Activated naive CD8-positive, alpha-beta T cell (primary cell): ENCODE data around the gene GPR108.

Experiments
- H3K27ac Mint-ChIP-seq: one replicate; pipeline ENCODE4 v1.8.0; 2021; ENCODE audit warnings: mixed read lengths
- H3K27me3 Mint-ChIP-seq: one replicate; pipeline ENCODE4 v1.8.0; 2021; ENCODE audit warnings: mixed read lengths
- H3K36me3 Mint-ChIP-seq: one replicate; pipeline ENCODE4 v1.8.0; 2021; ENCODE audit warnings: mixed read lengths
- H3K4me1 Mint-ChIP-seq: one replicate; pipeline ENCODE4 v1.8.0; 2021; ENCODE audit warnings: low read depth, mixed read lengths
- H3K4me3 Mint-ChIP-seq: one replicate; pipeline ENCODE4 v1.8.0; 2021; ENCODE audit warnings: mild to moderate bottlenecking, mixed read lengths
- H3K9me3 Mint-ChIP-seq: one replicate; pipeline ENCODE4 v1.8.0; 2021; ENCODE audit warnings: low read depth, mixed read lengths

The GPR108 gene

GRCh38 chr19:6735181-6735911 lies 2.0 kb downstream of the GPR108 start:
- Mint-ChIP-seq H3K4me3 (peak overlapping the region; percentile 97), H3K9me3 (no peaks in the 10 kb centered on the region), H3K4me1 (peaks cover 26% of the 10 kb centered on the region), H3K36me3 (peaks cover 6% of the 10 kb centered on the region), H3K27ac (peak overlapping the region; percentile 96), H3K27me3 (no peaks in the 10 kb centered on the region)

GRCh38 chr19:6734096-6734696 lies 3.2 kb downstream of the GPR108 start:
- H3K4me1 Mint-ChIP-seq: peaks cover 24% of the 10 kb centered on the region
- peaks cover 6% of the 10 kb centered on the region for H3K36me3 Mint-ChIP-seq
- H3K27ac Mint-ChIP-seq: no peak overlapping the region
- H3K27me3 Mint-ChIP-seq: no peaks in the 10 kb centered on the region
- no peaks in the 10 kb centered on the region for H3K9me3 Mint-ChIP-seq
- H3K4me3 Mint-ChIP-seq: no peak overlapping the region

GRCh38 chr19:6733338-6734095 lies 3.9 kb downstream of the GPR108 start:
- Mint-ChIP-seq H3K27ac (no peak overlapping the region), H3K9me3 (no peaks in the 10 kb centered on the region), H3K36me3 (peaks cover 6% of the 10 kb centered on the region), H3K4me3 (no peak overlapping the region), H3K27me3 (no peaks in the 10 kb centered on the region), H3K4me1 (peaks cover 17% of the 10 kb centered on the region)

- Mint-ChIP-seq H3K4me3 (no peak overlapping the region), H3K27me3 (no peaks in the 10 kb centered on the region), H3K36me3 (peaks cover 6% of the 10 kb centered on the region), H3K9me3 (no peaks in the 10 kb centered on the region), H3K4me1 (peaks cover 10% of the 10 kb centered on the region), H3K27ac (no peak overlapping the region)
These were observed 4.5 kb downstream of the GPR108 start for GRCh38 chr19:6732803-6733337.

GRCh38 chr19:6731822-6732221 lies 5.6 kb downstream of the GPR108 start:
- Mint-ChIP-seq H3K36me3 (peaks cover 6% of the 10 kb centered on the region), H3K27me3 (no peaks in the 10 kb centered on the region), H3K4me1 (peaks cover 8% of the 10 kb centered on the region), H3K27ac (no peak overlapping the region), H3K9me3 (no peaks in the 10 kb centered on the region), H3K4me3 (no peak overlapping the region)

GRCh38 chr19:6730941-6731670 lies 6.3 kb downstream of the GPR108 start:
- Mint-ChIP-seq H3K36me3 (peaks cover 6% of the 10 kb centered on the region), H3K4me3 (no peak overlapping the region), H3K27ac (no peak overlapping the region), H3K4me1 (peaks cover 4% of the 10 kb centered on the region), H3K27me3 (no peaks in the 10 kb centered on the region), H3K9me3 (no peaks in the 10 kb centered on the region)

GRCh38 chr19:6730153-6730804 lies 7.1 kb downstream of the GPR108 start:
- peaks cover 5% of the 10 kb centered on the region for H3K4me1 Mint-ChIP-seq
- no peaks in the 10 kb centered on the region for H3K9me3 Mint-ChIP-seq
- no peak overlapping the region for H3K4me3 Mint-ChIP-seq
- no peak overlapping the region for H3K27ac Mint-ChIP-seq
- peaks cover 6% of the 10 kb centered on the region for H3K36me3 Mint-ChIP-seq
- H3K27me3 Mint-ChIP-seq: no peaks in the 10 kb centered on the region

GRCh38 chr19:6729573-6730152 lies 7.7 kb downstream of the GPR108 start:
- Mint-ChIP-seq H3K36me3 (peaks cover 6% of the 10 kb centered on the region), H3K9me3 (no peaks in the 10 kb centered on the region), H3K4me3 (no peak overlapping the region), H3K4me1 (peaks cover 6% of the 10 kb centered on the region), H3K27me3 (no peaks in the 10 kb centered on the region), H3K27ac (no peak overlapping the region)

- Mint-ChIP-seq H3K4me1 (peaks cover 9% of the 10 kb centered on the region), H3K36me3 (peaks cover 6% of the 10 kb centered on the region), H3K27me3 (no peaks in the 10 kb centered on the region), H3K9me3 (no peaks in the 10 kb centered on the region), H3K4me3 (no peak overlapping the region), H3K27ac (no peak overlapping the region)
These were observed 9.0 kb downstream of the GPR108 start for GRCh38 chr19:6728346-6728745.

- H3K27me3 Mint-ChIP-seq: no peaks in the 10 kb centered on the region
- H3K36me3 Mint-ChIP-seq: no peaks in the 10 kb centered on the region
- no peaks in the 10 kb centered on the region for H3K9me3 Mint-ChIP-seq
- H3K27ac Mint-ChIP-seq: no peak overlapping the region
- no peak overlapping the region for H3K4me3 Mint-ChIP-seq
- peaks cover 10% of the 10 kb centered on the region for H3K4me1 Mint-ChIP-seq
These were observed 11.7 kb downstream of the GPR108 start for GRCh38 chr19:6725513-6726231.

- Mint-ChIP-seq H3K9me3 (no peaks in the 10 kb centered on the region), H3K27ac (no peak overlapping the region), H3K27me3 (no peaks in the 10 kb centered on the region), H3K4me3 (no peak overlapping the region), H3K4me1 (peaks cover 10% of the 10 kb centered on the region), H3K36me3 (no peaks in the 10 kb centered on the region)
These were observed 12.5 kb downstream of the GPR108 start for GRCh38 chr19:6724631-6725492.

GRCh38 chr19:6723738-6724137 lies 13.6 kb downstream of the GPR108 start:
- Mint-ChIP-seq H3K4me1 (peaks cover 10% of the 10 kb centered on the region), H3K27ac (no peak overlapping the region), H3K27me3 (no peaks in the 10 kb centered on the region), H3K9me3 (no peaks in the 10 kb centered on the region), H3K36me3 (no peaks in the 10 kb centered on the region), H3K4me3 (no peak overlapping the region)

- H3K36me3 Mint-ChIP-seq: no peaks in the 10 kb centered on the region
- H3K4me3 Mint-ChIP-seq: no peak overlapping the region
- H3K4me1 Mint-ChIP-seq: peaks cover 10% of the 10 kb centered on the region
- no peaks in the 10 kb centered on the region for H3K27me3 Mint-ChIP-seq
- no peaks in the 10 kb centered on the region for H3K9me3 Mint-ChIP-seq
- H3K27ac Mint-ChIP-seq: no peak overlapping the region
These were observed 14.2 kb downstream of the GPR108 start for GRCh38 chr19:6723108-6723618.
